HCT116 (cell line): ENCODE measurements around the gene ZNF358.

Experiments used
- CBX3 ChIP-seq: IDR thresholded peaks from 2 replicates; pipeline ENCODE4 v1.6.1; 2012; ENCODE audit warnings: low read depth
- EGR1 ChIP-seq: IDR thresholded peaks from 2 replicates; pipeline ENCODE4 v1.6.1; 2012; ENCODE audit warnings: low read depth
- ELF1 ChIP-seq: IDR thresholded peaks from 2 replicates; pipeline ENCODE4 v1.6.1; 2012; ENCODE audit warnings: low read depth, borderline replicate concordance
- EZH2 ChIP-seq: fragments of 200-600 bp; sonication (generic); IDR thresholded peaks from 2 replicates; pipeline ENCODE4 v1.6.1; 2017; ENCODE audit warnings: antibody characterized with exemption, mixed run types
- POLR2AphosphoS5 ChIP-seq: IDR thresholded peaks from 2 replicates; pipeline ENCODE4 v1.6.1; 2011; ENCODE audit warnings: mild to moderate bottlenecking, low read depth, low read length, moderate library complexity
- RAD21 ChIP-seq: IDR thresholded peaks from 2 replicates; pipeline ENCODE4 v1.6.1; 2012; ENCODE audit warnings: low read depth, mild to moderate bottlenecking
- SP1 ChIP-seq: IDR thresholded peaks from 2 replicates; pipeline ENCODE4 v1.6.1; 2012; ENCODE audit warnings: low read depth
- ZFX ChIP-seq: fragments of 450-650 bp; IDR thresholded peaks from 2 replicates; pipeline ENCODE4 v1.6.1; 2017
- TF ChIP-seq, protein P1 (sequence below), 3 experiments: fragments of 200-600 bp in 1 of 3; sonication (generic) in 1 of 3; IDR thresholded peaks in 2 of 3; conservative IDR thresholded peaks in 1 of 3; 2 replicates each; pipeline ENCODE4 v1.5.1; 2012 to 2017; ENCODE audit warnings: low read depth in 2 of 3, low read length in 2 of 3, antibody characterized with exemption in 1 of 3, borderline replicate concordance in 1 of 3, control low read depth in 1 of 3, mild to moderate bottlenecking in 1 of 3, mixed read lengths in 1 of 3, mixed run types in 1 of 3, moderate library complexity in 1 of 3; ENCODE audit not compliant: insufficient read depth in 1 of 3
- TF ChIP-seq, protein P2 (sequence below): IDR thresholded peaks from 2 replicates; pipeline ENCODE4 v1.6.1; 2012

DNA sequence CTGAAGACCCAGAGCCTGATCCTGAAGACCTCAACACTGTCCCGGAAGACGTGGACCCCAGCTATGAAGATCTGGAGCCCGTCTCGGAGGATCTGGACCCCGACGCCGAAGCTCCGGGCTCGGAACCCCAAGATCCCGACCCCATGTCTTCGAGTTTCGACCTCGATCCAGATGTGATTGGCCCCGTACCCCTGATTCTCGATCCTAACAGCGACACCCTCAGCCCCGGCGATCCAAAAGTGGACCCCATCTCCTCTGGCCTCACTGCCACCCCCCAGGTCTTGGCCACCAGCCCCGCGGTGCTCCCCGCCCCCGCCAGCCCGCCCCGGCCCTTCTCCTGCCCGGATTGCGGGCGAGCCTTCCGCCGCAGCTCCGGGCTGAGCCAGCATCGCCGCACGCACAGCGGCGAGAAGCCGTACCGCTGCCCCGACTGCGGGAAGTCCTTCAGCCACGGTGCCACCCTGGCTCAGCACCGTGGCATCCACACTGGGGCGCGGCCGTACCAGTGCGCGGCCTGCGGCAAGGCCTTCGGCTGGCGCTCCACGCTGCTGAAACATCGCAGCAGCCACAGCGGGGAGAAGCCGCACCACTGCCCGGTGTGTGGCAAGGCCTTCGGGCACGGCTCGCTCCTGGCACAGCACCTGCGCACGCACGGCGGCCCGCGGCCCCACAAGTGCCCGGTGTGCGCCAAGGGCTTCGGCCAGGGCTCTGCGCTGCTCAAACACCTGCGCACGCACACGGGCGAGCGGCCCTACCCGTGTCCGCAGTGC lies 3.6 kb downstream of the ZNF358 start:
- TF ChIP-seq SP1 (no peak), RAD21 (no peak), ELF1 (no peak), ZFX (no peak), EZH2 (no peak), POLR2AphosphoS5 (no peak), CBX3 (no peak), EGR1 (no peak)
- TF ChIP-seq, protein P1, sequence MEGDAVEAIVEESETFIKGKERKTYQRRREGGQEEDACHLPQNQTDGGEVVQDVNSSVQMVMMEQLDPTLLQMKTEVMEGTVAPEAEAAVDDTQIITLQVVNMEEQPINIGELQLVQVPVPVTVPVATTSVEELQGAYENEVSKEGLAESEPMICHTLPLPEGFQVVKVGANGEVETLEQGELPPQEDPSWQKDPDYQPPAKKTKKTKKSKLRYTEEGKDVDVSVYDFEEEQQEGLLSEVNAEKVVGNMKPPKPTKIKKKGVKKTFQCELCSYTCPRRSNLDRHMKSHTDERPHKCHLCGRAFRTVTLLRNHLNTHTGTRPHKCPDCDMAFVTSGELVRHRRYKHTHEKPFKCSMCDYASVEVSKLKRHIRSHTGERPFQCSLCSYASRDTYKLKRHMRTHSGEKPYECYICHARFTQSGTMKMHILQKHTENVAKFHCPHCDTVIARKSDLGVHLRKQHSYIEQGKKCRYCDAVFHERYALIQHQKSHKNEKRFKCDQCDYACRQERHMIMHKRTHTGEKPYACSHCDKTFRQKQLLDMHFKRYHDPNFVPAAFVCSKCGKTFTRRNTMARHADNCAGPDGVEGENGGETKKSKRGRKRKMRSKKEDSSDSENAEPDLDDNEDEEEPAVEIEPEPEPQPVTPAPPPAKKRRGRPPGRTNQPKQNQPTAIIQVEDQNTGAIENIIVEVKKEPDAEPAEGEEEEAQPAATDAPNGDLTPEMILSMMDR (IDR thresholded peaks at IDR 0.05 in 2 of 3, conservative IDR thresholded peaks at IDR 0.05 in 1 of 3; ENCODE audit: borderline replicate concordance in 1 of 3, insufficient read depth in 1 of 3, low read depth in 2 of 3, low read length in 2 of 3), result no peak
- TF ChIP-seq, protein P2, sequence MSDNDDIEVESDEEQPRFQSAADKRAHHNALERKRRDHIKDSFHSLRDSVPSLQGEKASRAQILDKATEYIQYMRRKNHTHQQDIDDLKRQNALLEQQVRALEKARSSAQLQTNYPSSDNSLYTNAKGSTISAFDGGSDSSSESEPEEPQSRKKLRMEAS, result no peak
